Transverse colon (tissue), 4 donors: ENCODE data around the gene ANKRD12. TPM values are rescaled to one million over a fixed set of nuclear protein-coding genes. Genes with fewer than 3 reads are reported as not detected.

Experiments used
- DNase-seq: peaks from one replicate; pipeline ENCODE4 v3.0.0-alpha.2; 2019
- H3K27ac ChIP-seq, 4 donors: fragments of 200-600 bp; sonication (generic); 2 replicates each; pipeline ENCODE4 v1.5.1; 2016 to 2018; ENCODE audit warnings: inconsistent platforms in 4 of 4
- H3K27me3 ChIP-seq: fragments of 200-600 bp; sonication (generic); 2 replicates; pipeline ENCODE4 v1.5.1; 2017; ENCODE audit warnings: inconsistent platforms
- H3K36me3 ChIP-seq, 4 donors: fragments of 200-600 bp; sonication (generic); 2 replicates each; pipeline ENCODE4 v1.5.1; 2017 to 2019; ENCODE audit warnings: inconsistent platforms in 4 of 4
- H3K4me1 ChIP-seq, 4 donors: fragments of 200-600 bp; sonication (generic); 2 replicates each; pipeline ENCODE4 v1.5.1; 2017 to 2020; ENCODE audit warnings: inconsistent platforms in 4 of 4
- H3K4me3 ChIP-seq, 4 donors: fragments of 200-600 bp; sonication (generic); 1 replicate in 1 of 4; 2 replicates in 3 of 4; pipeline versions ENCODE4 v1.5.1 to v1.6.1; 2017 to 2019; ENCODE audit warnings: inconsistent platforms in 4 of 4
- H3K9me3 ChIP-seq, 2 donors: fragments of 200-600 bp; sonication (generic); 2 replicates each; pipeline ENCODE4 v1.5.1; 2017 to 2019; ENCODE audit warnings: inconsistent platforms in 2 of 2
- EP300 ChIP-seq: sonication (generic); formaldehyde crosslinking; IDR thresholded peaks from one replicate; pipeline ENCODE4 v1.6.1; 2017; ENCODE audit warnings: antibody characterized with exemption, low read depth
- POLR2A ChIP-seq: fragments of 450-650 bp; IDR thresholded peaks from one replicate; pipeline ENCODE4 v1.6.1; 2016; ENCODE audit warnings: antibody characterized with exemption, mild to moderate bottlenecking, moderate library complexity
- POLR2AphosphoS5 ChIP-seq, 3 donors: sonication (generic); formaldehyde crosslinking; IDR thresholded peaks; one replicate each; pipeline ENCODE4 v1.6.1; 2016; ENCODE audit warnings: antibody characterized with exemption in 3 of 3
- WGBS, 2 donors: methylation state at CpG; one replicate each; pipeline ENCODE4 v1.1.5; 2018; ENCODE audit warnings: low coverage in 1 of 2; 5-methylcytosine and 5-hydroxymethylcytosine counted together
- in situ Hi-C, 4 donors: fragments of 200-750 bp; cut with MboI; loops; one replicate each; pipeline versions ENCODE4 v1.15.0 to v1.15.1; 2017; ENCODE audit warnings: low sequenced_read_pairs in 3 of 4, low pct_ligation_motif_present in 1 of 4, low pct_unique_long_range_greater_than_20kb in 1 of 4
- intact Hi-C: fragments of 100-400 bp; cut with DNase I; formaldehyde crosslinking; loops from one replicate; pipeline ENCODE4 v1.15.1; 2023; ENCODE audit warnings: low total_unique reads
- total RNA-seq, 4 donors: library from RNA; depleted of rRNA; stranded (reverse); fragments of >200 nt; gene quantifications; one replicate each; pipeline ENCODE4 v1.1.0, GENCODE V29; 2016
- TF ChIP-seq, protein P1 (sequence below), 5 experiments: fragments of 200-600 bp in 3 of 5; fragments of 450-650 bp in 2 of 5; sonication (generic) in 3 of 5; IDR thresholded peaks; 1 replicate in 2 of 5; 2 replicates in 3 of 5; pipeline ENCODE4 v1.5.1; 2016 to 2017; ENCODE audit warnings: antibody characterized with exemption in 5 of 5, inconsistent platforms in 3 of 5, mild to moderate bottlenecking in 2 of 5, moderate library complexity in 1 of 5

The ANKRD12 gene
- total RNA-seq, 4 donors from 2014 or later, result 17.5 to 91.8 (median 59.1) TPM

DNA sequence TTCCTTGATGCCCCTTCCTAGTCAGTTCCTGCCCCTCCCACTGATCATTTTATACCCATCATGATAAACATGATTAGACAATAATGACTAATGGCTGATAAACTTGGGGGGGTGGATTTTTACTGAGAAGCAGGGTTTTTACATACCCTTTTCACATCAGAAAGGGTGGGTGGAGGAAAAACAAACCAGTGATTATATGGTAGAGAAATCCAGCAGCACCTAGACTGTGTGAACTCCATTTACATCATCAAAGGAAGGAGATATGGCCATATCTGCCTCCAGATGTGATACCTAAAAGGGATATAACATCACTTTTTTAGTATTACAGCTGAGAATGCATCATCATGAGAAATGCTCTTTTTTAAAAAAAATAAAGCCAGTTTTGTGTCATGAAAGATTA lies 89.9 kb downstream of the ANKRD12 start:
- no peaks in the 10 kb centered on the region for H3K4me1 ChIP-seq
- no peaks in the 10 kb centered on the region for H3K9me3 ChIP-seq
- H3K27ac ChIP-seq, result no peak overlapping the region
- H3K36me3 ChIP-seq, result peaks cover 0 to 41% (median 15%) of the 10 kb centered on the region in 4 donors
- no peak for DNase-seq
- in situ Hi-C loops (no loop called here), intact Hi-C loops (no loop called here)
- no peak overlapping the region for H3K4me3 ChIP-seq
- no peaks in the 10 kb centered on the region for H3K27me3 ChIP-seq
- TF ChIP-seq, protein P1, sequence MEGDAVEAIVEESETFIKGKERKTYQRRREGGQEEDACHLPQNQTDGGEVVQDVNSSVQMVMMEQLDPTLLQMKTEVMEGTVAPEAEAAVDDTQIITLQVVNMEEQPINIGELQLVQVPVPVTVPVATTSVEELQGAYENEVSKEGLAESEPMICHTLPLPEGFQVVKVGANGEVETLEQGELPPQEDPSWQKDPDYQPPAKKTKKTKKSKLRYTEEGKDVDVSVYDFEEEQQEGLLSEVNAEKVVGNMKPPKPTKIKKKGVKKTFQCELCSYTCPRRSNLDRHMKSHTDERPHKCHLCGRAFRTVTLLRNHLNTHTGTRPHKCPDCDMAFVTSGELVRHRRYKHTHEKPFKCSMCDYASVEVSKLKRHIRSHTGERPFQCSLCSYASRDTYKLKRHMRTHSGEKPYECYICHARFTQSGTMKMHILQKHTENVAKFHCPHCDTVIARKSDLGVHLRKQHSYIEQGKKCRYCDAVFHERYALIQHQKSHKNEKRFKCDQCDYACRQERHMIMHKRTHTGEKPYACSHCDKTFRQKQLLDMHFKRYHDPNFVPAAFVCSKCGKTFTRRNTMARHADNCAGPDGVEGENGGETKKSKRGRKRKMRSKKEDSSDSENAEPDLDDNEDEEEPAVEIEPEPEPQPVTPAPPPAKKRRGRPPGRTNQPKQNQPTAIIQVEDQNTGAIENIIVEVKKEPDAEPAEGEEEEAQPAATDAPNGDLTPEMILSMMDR (IDR thresholded peaks at IDR 0.05), result no peak
- no peak for TF ChIP-seq POLR2AphosphoS5 (IDR thresholded peaks at IDR 0.05)
- TF ChIP-seq POLR2A, result no peak
- TF ChIP-seq EP300, result no peak

DNA sequence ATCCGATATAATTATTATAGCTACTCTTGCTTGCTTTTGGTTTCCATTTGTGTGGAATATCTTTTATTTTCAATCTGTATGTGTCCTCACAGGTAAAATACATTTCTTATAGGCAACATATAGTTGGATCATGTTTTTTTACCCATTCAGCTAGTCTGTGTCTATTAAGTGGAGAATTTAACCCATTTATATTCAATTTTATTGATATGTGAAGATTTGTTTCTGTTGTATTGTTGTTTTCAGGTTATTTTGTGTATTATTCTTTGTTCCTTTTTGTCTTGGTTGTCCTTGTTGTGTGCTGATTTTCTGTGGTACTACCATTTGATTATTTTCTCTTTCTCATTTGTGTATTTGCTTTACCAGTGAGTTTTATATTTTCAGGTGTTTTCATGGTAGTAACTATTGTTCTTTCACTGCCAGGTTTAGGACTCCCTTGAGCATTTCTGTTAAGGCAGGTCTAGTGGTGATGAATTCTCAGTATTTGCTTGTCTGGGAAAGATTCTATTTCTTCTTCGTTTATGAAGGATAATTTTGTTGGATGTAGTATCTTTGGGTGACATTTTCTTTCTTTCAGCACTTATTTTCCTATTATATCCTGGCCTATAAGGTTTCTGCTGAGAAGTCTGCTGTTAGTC lies 95.4 kb downstream of the ANKRD12 start:
- no peaks in the 10 kb centered on the region for H3K4me1 ChIP-seq
- no peak overlapping the region for H3K4me3 ChIP-seq
- no peak overlapping the region for H3K27ac ChIP-seq
- in situ Hi-C loops, result no loop called here
- intact Hi-C loops, result no loop called here
- no peaks in the 10 kb centered on the region for H3K27me3 ChIP-seq
- peaks cover 8 to 9% of the 10 kb centered on the region in 2 donors for H3K9me3 ChIP-seq
- WGBS, 2 donors, result 97% methylated on average over 2 of the region's 2 CpGs
- no peak for DNase-seq
- TF ChIP-seq POLR2AphosphoS5 (IDR thresholded peaks at IDR 0.05), result no peak
- TF ChIP-seq EP300, result no peak
- TF ChIP-seq, protein P1 (IDR thresholded peaks at IDR 0.05), result no peak
- no peak for TF ChIP-seq POLR2A
- peaks cover 0 to 45% (median 17%) of the 10 kb centered on the region in 4 donors for H3K36me3 ChIP-seq

DNA sequence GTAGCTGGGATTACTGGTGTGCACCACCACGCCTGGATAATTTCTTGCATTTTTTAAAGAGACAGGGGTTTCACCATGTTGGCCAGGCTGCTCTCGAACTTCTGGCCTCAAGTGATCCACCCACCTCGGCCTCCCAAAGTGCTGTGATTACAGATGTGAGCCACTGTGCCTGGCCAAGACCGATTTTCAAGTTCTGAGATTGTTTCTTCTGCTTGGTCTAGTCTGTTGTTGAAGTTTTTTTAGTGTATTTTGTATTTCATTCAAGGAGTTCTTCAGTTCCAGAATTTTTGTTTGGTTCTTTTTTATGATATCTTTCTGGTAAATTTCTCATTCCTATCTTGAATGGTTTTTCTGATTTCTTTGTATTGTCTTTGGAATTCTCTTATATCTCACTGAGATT lies 96.4 kb downstream of the ANKRD12 start:
- H3K9me3 ChIP-seq, result peaks cover 8 to 9% of the 10 kb centered on the region in 2 donors
- TF ChIP-seq EP300, result no peak
- no peak for TF ChIP-seq POLR2AphosphoS5 (IDR thresholded peaks at IDR 0.05)
- TF ChIP-seq POLR2A, result no peak
- TF ChIP-seq, protein P1 (IDR thresholded peaks at IDR 0.05), result no peak
- peaks cover 0 to 46% (median 17%) of the 10 kb centered on the region in 4 donors for H3K36me3 ChIP-seq

DNA sequence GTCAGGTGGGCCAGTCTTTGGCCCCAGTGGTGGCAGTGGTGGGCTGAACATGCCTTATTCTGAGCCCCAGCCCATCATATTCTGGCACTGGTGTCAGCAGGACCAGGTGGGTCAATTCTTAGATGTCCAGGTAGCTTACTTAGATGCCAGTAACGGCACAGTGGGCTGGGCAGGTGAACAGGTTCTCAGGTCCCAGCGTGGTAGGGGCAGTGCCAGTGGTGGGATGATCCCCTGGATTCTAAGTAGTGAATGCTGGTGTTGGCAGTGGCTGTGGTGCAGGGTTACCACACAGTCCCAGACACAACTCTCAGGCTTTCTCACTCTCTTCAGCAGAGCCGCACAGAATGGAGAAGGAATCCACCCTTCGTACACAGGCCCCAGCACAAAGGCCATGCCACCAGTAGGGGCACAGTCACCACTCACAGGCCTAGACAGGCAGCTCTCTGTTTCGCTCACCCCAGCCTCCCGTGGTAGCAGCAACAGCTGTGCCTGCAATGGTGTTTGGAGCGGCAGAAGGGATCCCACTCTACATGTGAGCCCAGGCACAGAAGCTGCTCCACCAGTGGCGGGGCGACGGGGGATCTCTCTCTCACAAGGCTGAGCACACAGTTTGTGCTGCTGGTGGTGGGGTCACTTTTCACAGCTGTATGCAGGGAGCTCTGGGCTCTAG lies 97.3 kb downstream of the ANKRD12 start:
- 94% methylated on average over 10 of the region's 10 CpGs; no CpG with 5 or more reads in 1 of the 2 donors for WGBS, 2 donors
- Histone ChIP-seq H3K4me1 (no peaks in the 10 kb centered on the region), H3K27me3 (no peaks in the 10 kb centered on the region), H3K4me3 (no peak overlapping the region), H3K9me3 (peaks cover 8 to 9% of the 10 kb centered on the region in 2 donors), H3K36me3 (peaks cover 0 to 50% (median 17%) of the 10 kb centered on the region in 4 donors), H3K27ac (no peak overlapping the region)
- no peak for DNase-seq
- intact Hi-C loops (no loop called here), in situ Hi-C loops (no loop called here)
- TF ChIP-seq EP300 (no peak), POLR2A (no peak), POLR2AphosphoS5 (IDR thresholded peaks at IDR 0.05) (no peak)
- TF ChIP-seq, protein P1 (IDR thresholded peaks at IDR 0.05), result no peak

More for the DNA sequence above, 96.4 kb downstream of the ANKRD12 start:
- H3K27me3 ChIP-seq, result no peaks in the 10 kb centered on the region
- in situ Hi-C loops (no loop called here), intact Hi-C loops (no loop called here)
- H3K27ac ChIP-seq, result no peak overlapping the region
- no peak overlapping the region for H3K4me3 ChIP-seq
- WGBS, 2 donors, result 100% methylated on average over 2 to 4 of the region's 4 CpGs
- DNase-seq, result no peak
- H3K4me1 ChIP-seq, result no peaks in the 10 kb centered on the region
